ENCODE results near the gene INHBC.

INHBC gene

GRCh38 chr12:57455374-57456144 is 21.0 kb downstream of the INHBC start:
- DNase-seq = no peak

DNA sequence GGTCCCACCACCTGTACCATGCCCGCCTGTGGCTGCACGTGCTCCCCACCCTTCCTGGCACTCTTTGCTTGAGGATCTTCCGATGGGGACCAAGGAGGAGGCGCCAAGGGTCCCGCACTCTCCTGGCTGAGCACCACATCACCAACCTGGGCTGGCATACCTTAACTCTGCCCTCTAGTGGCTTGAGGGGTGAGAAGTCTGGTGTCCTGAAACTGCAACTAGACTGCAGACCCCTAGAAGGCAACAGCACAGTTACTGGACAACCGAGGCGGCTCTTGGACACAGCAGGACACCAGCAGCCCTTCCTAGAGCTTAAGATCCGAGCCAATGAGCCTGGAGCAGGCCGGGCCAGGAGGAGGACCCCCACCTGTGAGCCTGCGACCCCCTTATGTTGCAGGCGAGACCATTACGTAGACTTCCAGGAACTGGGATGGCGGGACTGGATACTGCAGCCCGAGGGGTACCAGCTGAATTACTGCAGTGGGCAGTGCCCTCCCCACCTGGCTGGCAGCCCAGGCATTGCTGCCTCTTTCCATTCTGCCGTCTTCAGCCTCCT is 21.6 kb downstream of the INHBC start:
- peak; percentile 42 for DNase-seq

DNA sequence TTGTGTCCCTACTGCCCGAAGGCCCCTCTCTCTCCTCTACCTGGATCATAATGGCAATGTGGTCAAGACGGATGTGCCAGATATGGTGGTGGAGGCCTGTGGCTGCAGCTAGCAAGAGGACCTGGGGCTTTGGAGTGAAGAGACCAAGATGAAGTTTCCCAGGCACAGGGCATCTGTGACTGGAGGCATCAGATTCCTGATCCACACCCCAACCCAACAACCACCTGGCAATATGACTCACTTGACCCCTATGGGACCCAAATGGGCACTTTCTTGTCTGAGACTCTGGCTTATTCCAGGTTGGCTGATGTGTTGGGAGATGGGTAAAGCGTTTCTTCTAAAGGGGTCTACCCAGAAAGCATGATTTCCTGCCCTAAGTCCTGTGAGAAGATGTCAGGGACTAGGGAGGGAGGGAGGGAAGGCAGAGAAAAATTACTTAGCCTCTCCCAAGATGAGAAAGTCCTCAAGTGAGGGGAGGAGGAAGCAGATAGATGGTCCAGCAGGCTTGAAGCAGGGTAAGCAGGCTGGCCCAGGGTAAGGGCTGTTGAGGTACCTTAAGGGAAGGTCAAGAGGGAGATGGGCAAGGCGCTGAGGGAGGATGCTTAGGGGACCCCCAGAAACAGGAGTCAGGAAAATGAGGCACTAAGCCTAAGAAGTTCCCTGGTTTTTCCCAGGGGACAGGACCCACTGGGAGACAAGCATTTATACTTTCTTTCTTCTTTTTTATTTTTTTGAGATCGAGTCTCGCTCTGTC is 22.3 kb downstream of the INHBC start:
- DNase-seq = no peak

- DNase-seq = no peak
Measured at GRCh38 chr12:57458665-57459054, 24.1 kb downstream of the INHBC start.

GRCh38 chr12:57459055-57459749 is 24.6 kb downstream of the INHBC start:
- DNase-seq = peak; percentile 92

DNA sequence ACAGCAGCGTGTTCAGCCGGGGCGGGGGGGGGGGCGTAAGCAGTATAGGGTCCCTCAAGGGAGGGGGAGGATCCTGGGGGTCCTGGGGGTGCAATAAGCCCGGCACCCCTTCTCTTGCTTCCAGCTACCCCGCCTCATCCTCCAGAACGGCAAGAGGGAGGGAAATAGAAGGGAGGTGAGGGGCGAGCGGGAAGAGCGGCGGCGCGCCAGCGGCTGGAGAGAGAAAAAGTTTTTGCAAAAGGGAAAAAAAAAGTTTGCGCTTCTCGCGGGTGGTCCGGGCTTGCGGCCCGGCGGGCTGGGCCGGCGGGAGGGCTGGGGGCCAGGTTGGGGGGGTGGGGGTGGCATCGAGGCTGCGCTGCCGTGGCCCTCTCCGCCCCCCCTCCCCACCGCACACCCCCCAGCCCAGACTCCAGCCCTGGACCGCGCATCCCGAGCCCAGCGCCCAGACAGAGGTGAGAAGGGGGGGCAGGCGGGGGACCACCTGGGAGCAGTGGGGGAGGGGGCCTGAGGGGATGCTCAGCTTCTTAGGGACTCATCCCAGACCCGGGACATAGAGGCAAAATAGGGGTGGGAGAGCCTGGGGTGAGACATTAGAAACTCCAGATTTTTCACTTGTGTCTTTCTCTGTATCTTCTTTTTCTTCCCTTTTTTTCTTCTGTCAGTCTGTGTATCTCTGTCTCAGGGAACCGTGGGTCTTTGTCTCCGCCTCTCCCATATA is 25.3 kb downstream of the INHBC start, which contains the start of gene GLI1:
Gene GLI1 (plus strand): TSS at position 36 of the 718 bp plus-strand sequence. CDS start 3,907 bp downstream, outside the sequence.
- no peak for DNase-seq

GRCh38 chr12:57460468-57460784 is 25.8 kb downstream of the INHBC start:
- DNase-seq = no peak

GRCh38 chr12:57460841-57461275 is 26.3 kb downstream of the INHBC start:
- no peak for DNase-seq

DNA sequence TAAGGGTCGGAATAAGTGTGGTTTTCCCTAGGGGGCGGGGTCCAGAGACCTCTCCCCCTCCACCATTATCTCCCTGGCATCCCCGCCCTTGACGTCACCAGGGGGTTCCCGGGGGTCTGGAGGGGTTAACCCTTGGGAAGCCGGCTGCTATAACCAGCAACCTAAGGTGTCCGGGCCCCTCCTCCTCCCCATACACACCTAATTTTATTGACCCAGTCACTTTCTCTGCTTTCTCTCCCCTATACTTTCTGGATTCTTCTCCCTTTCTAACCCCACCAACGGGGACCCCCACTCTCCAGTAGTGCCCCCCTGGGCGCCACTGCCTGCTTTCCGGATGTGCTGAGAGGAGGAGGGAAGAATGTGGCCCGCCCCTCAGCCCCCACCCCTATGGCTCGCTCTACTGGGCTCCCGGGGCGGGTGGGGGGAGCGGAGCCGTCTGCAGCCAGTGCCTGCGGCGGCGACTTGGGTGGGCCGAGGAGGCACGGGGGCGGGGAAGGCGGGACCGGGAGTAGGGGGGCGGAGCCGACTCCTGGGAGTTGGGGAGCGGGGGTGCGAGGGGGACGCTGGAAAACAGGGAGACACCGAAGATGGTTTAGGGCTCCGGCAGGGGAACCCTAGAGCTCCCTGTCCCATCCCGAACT is 26.8 kb downstream of the INHBC start:
- DNase-seq = peak; percentile 33

- DNase-seq = no peak
Measured at GRCh38 chr12:57461917-57462250, 27.3 kb downstream of the INHBC start.

DNA sequence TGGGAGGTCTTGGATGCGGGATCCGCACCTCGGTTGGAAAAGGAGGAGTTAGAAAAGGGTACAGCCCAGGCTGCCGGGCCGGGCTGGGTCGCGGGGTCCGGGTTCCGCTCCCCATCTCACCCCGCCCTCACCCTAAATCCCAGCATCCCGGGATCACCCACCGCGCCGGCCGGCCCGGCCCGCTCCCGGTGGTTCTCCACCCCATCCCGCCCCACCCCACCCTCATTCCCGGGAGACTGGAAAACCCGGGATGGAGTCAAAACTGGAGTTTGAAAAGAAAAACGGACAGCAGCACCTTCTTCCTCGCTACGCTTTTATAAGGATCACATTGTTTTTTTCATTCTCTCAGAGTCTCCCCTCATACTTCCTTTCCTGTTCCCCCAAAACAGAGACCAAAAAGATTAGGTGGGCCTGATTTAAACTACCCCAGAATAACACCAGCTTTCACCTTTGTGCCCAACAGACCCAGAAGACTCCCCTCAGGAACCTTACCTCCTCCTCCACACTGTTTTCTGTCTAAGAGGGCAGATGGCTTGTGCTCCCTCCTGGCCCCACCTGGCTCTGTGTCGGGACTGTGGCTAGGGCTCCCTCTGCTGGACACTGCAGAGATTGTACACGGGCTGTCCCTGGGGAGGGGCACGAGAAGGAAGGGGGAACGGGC is 27.8 kb downstream of the INHBC start:
- DNase-seq = peak; percentile 88

- no peak for DNase-seq
Measured at GRCh38 chr12:57462912-57463253, 28.3 kb downstream of the INHBC start.

DNA sequence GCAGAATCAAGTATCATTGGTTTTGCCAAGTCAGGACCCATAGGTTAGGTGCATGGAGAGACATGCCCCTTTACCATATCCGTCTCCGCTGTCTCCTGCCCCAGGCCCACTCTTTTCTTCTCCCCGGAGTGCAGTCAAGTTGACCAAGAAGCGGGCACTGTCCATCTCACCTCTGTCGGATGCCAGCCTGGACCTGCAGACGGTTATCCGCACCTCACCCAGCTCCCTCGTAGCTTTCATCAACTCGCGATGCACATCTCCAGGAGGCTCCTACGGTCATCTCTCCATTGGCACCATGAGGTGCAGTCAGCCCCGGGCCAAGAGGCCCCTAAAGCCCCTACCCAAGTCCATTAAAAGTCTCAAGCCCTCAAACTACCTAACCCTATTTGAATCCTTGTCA is 30.0 kb downstream of the INHBC start:
- no peak for DNase-seq

GRCh38 chr12:57465030-57465746 is 30.6 kb downstream of the INHBC start:
- no peak for DNase-seq

GRCh38 chr12:57465747-57466505 is 31.3 kb downstream of the INHBC start:
- no peak for DNase-seq

DNA sequence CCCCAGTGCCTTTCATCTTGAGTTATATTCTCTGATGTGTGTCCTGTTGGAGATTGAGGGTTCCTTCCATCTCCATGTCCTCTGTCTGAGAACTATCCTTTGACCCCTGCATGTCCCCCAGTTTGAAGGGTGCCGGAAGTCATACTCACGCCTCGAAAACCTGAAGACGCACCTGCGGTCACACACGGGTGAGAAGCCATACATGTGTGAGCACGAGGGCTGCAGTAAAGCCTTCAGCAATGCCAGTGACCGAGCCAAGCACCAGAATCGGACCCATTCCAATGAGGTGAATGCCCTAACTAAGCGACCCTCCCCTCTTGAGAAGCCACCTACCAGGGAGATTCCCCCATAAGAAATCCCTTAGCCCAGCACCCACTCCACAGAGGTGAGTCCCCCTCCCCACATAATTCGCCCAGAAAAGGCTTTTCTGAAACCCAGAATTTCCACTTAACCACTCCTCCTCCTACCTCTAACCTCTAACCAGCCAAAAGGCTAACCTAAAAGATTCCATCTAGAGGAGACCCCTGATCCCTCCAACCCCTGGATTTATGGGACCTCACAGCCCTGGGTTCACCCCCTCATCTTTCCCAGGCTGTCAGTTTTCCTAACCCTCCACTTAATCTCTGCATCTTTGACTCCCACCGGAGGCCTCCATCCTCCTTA is 32.8 kb downstream of the INHBC start:
- no peak for DNase-seq

- no peak for DNase-seq
Measured at GRCh38 chr12:57467915-57468314, 33.3 kb downstream of the INHBC start.

GRCh38 chr12:57469296-57470164 is 34.9 kb downstream of the INHBC start:
- no peak for DNase-seq

All from activated gamma-delta T cell treated with Interleukin-2 at 50 U/mL for 16 hours (primary cell).